AG09309 (cell line): Measurements from ENCODE around the gene ERF.

ENCODE experiments used
- DNase-seq: peaks from one replicate; pipeline ENCODE4 v3.0.0-alpha.2; 2010; ENCODE audit warnings: low read depth
- H3K4me3 ChIP-seq: 2 replicates; pipeline ENCODE4 v1.5.1; 2011; ENCODE audit warnings: mild to moderate bottlenecking, low read depth, low read length, moderate library complexity; ENCODE audit not compliant: control insufficient read depth
- TF ChIP-seq, protein P1 (sequence below): IDR thresholded peaks from 2 replicates; pipeline ENCODE4 v1.5.1; 2011; ENCODE audit warnings: mild to moderate bottlenecking, low read depth, low read length, inconsistent platforms; ENCODE audit not compliant: insufficient read depth, control insufficient read depth; ENCODE audit errors: missing control alignments

ERF gene

DNA sequence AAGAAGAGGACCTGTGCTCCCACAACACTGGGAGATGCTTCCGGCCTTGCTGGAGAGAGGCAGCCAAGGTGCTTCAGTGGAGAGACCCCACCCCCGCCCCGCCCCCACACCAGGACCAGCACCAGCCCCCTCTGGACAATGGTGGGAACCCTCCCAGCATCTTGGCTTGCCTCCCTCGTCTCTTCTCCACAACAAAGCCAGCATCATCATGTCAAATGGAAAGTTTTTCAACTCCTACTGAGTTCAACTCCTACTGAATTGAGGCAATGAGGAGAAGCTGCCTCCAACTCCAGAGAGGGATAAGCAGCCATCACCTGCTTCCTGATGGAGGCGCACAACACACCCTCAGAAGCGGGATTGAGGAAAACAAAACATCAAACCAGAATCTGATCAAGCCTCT, 50.3 kb downstream of the ERF start:
- H3K4me3 ChIP-seq = no peak overlapping the region
- no peak for DNase-seq

DNA sequence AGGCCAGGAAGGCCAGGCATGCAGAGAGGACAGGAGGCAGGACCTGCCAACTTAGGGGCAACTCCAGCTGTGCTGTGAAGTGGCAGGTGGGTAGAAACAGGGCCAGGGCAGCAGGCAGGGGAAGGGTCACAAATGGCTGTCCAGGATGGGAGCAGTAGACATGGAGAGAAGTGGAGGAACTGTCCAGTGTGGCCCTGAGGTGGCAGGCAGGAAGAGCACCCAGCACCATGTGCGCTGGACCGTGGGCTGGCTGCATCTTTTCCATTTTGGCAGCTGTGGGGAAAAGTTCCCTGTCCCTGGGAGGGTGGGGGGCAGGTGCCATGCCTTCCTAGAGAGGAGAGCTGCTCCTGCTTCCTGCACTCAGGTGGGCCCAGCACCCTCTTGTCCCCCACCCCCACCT, 51.2 kb downstream of the ERF start:
- DNase-seq = no peak
- no peak overlapping the region for H3K4me3 ChIP-seq
- TF ChIP-seq, protein P1, sequence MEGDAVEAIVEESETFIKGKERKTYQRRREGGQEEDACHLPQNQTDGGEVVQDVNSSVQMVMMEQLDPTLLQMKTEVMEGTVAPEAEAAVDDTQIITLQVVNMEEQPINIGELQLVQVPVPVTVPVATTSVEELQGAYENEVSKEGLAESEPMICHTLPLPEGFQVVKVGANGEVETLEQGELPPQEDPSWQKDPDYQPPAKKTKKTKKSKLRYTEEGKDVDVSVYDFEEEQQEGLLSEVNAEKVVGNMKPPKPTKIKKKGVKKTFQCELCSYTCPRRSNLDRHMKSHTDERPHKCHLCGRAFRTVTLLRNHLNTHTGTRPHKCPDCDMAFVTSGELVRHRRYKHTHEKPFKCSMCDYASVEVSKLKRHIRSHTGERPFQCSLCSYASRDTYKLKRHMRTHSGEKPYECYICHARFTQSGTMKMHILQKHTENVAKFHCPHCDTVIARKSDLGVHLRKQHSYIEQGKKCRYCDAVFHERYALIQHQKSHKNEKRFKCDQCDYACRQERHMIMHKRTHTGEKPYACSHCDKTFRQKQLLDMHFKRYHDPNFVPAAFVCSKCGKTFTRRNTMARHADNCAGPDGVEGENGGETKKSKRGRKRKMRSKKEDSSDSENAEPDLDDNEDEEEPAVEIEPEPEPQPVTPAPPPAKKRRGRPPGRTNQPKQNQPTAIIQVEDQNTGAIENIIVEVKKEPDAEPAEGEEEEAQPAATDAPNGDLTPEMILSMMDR = no peak

More for the DNA sequence above, 50.3 kb downstream of the ERF start:
- TF ChIP-seq, protein P1 = no peak

DNA sequence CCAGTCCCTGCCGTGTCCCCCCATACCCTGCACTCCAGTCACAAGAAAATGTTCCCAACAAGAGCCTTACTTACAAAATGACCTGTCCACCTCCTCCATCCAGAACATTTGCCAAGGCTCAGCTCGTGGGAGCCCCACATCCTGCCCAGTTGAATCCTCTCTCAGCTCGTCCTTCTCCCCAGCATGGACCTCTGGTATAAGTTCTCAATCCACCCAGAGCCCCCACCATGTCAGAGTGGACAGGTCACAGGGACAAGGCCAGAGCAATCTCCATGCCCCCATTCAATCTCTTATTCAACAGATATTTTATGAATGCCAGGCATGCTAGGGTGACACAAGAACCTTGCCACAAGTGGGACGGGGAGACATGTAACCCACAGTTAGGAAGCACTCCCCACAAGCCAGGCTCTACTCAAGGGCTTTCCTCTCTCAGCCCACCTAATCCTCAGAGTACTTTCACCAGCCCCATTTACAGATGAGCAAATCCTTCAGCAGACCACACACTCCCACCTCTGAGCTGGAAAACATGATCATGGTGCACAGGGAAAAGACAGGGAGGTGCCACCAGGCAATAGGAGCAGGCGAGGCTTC, 52.5 kb downstream of the ERF start:
- DNase-seq = no peak
- TF ChIP-seq, protein P1 = no peak
- no peak overlapping the region for H3K4me3 ChIP-seq

GRCh38 chr19:42201489-42202289, 53.2 kb downstream of the ERF start:
- TF ChIP-seq, protein P1 = no peak
- no peak for DNase-seq
- H3K4me3 ChIP-seq = no peak overlapping the region

DNA sequence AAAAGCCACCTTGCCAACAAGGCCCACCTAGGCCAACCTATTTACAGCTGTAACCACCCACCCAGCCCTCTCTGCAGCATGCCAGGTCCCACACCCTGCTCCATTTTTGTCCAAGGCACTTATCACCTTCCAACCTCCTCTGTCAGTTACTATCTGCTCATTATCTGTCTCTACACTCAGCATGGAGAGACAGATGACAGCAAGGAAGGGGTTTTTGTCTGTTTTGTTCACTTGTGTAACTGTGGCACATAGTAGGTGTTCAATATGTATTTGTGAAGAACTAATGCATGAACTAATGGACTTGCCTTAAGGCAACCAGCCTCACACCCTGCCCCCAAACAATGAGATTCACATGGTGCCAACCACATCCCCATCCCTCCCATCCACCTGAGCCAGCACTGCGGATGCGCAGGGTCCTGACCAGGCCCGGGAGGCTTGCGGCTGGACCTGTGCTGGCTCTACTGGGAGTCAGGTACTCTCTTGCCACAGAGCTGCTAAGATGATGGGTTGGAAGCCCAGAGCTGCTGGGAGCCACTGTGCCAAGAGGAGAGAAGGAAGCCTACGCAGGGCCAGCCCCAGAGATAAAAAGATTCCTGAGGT, 54.7 kb downstream of the ERF start:
- H3K4me3 ChIP-seq = no peak overlapping the region
- no peak for DNase-seq
- TF ChIP-seq, protein P1 = no peak

DNA sequence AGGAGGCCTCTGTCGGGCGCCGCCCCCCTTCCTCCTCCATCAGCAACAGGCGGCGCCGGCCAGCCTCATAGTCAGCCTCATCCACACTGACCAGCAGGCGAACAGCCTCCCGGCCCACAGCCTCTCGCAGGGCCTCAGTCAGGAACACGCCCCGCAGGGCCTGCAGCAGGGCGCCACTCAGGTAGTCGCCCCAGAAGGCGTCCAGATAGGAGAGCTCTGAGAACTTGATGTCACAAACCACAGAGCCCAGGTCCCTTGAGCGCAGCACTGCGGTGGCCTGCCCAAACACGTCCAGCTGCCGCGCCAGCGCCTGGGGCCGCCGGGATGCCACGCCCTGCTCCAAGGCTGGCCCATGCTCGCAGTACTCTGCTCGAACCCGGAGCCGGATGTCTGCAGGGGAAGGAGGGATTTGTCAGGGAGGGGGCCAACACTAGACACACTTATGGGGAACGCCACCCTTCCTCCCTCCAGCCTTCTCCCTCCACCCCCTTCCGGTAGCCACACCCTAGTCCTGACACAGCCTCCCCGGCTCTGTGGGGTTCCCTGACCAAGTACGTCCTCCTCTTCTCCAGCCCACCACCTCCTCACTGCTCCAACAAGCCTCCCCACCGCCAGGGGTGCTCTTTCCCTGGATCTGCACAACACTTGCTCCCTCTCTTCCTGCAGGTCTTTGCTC, 55.4 kb downstream of the ERF start:
- no peak overlapping the region for H3K4me3 ChIP-seq
- DNase-seq = no peak
- TF ChIP-seq, protein P1 = no peak
